ENCODE results near the gene HNRNPAB.

Gene HNRNPAB

GRCh38 chr5:178202541-178202940 lies 1.8 kb upstream of the HNRNPAB start:
- H3K4me3 ChIP-seq (ENCODE audit: low read depth, low read length) = no peak overlapping the region
- no peak for TF ChIP-seq CTCF (IDR thresholded peaks at IDR 0.05; ENCODE audit: borderline replicate concordance, insufficient read depth, low read depth, low read length)

- no peak for TF ChIP-seq CTCF (IDR thresholded peaks at IDR 0.05; ENCODE audit: borderline replicate concordance, insufficient read depth, low read depth, low read length)
- H3K4me3 ChIP-seq (ENCODE audit: low read depth, low read length) = peak overlapping the region; percentile 95
Measured at GRCh38 chr5:178203670-178204181, 607 bp upstream of the HNRNPAB start.

GRCh38 chr5:178204935-178205748 lies 809 bp downstream of the HNRNPAB start:
- no peak for TF ChIP-seq CTCF (IDR thresholded peaks at IDR 0.05; ENCODE audit: borderline replicate concordance, insufficient read depth, low read depth, low read length)
- peak overlapping the region; percentile 95 for H3K4me3 ChIP-seq (ENCODE audit: low read depth, low read length)

- H3K4me3 ChIP-seq (ENCODE audit: low read depth, low read length) = peak overlapping the region; percentile 95
- no peak for TF ChIP-seq CTCF (IDR thresholded peaks at IDR 0.05; ENCODE audit: borderline replicate concordance, insufficient read depth, low read depth, low read length)
Measured at GRCh38 chr5:178205749-178206047, 1.4 kb downstream of the HNRNPAB start.

- H3K4me3 ChIP-seq (ENCODE audit: low read depth, low read length) = peak overlapping the region; percentile 95
- TF ChIP-seq CTCF (IDR thresholded peaks at IDR 0.05; ENCODE audit: borderline replicate concordance, insufficient read depth, low read depth, low read length) = no peak
Measured at GRCh38 chr5:178206166-178207101, 2.1 kb downstream of the HNRNPAB start.

GRCh38 chr5:178207183-178207916 lies 3.0 kb downstream of the HNRNPAB start:
- TF ChIP-seq CTCF (IDR thresholded peaks at IDR 0.05; ENCODE audit: borderline replicate concordance, insufficient read depth, low read depth, low read length) = no peak
- no peak overlapping the region for H3K4me3 ChIP-seq (ENCODE audit: low read depth, low read length)
